Measurements from ENCODE around the gene MAD1L1. TPM values are rescaled to one million over a fixed set of nuclear protein-coding genes. Genes with fewer than 3 reads are reported as not detected.

Gene MAD1L1
- total and polyA plus RNA-seq, 2 of the 4 experiments (the other 2 are of a cell fraction): 29.0 to 40.9 TPM

DNA sequence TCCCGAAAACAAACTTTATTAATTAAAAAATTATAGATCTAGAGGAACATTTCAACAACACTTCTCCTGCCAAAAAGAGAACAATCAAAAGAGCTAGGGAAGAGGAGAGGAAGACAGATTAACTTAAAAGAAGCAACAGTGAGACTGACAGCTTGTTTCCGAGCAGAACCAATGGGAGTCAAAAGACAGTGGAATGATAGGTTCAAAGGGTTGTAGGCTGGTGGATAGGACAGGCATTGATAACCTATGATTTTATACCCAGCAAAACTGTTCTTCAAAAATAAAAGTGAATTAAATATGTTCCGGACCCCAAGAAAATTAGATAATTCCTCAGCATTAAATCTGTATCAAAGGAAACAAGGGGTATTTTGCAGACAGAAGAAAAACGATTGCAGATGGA, 207.6 kb downstream of the MAD1L1 start:
- ChIA-PET POLR2A (ENCODE audit: unreplicated experiment) (no interaction called here), CTCF (no interaction called here)
- BruUV-seq (replicated peaks): no TSS peak
- Histone ChIP-seq H3K4me3 (ENCODE audit: insufficient read depth, low read depth, low read length) (no peak overlapping the region), H2BK5ac (ENCODE audit: low read depth, low read length, poor library complexity, severe bottlenecking) (no peak overlapping the region), H3K9me1 (ENCODE audit: insufficient read depth, low read length) (no peaks in the 10 kb centered on the region; the same call in 1 of the 2 replicates), H2BK20ac (ENCODE audit: low read depth, low read length) (no peak overlapping the region), H4K20me1 (ENCODE audit: insufficient read depth, low read length) (no peaks in the 10 kb centered on the region), H2BK120ac (ENCODE audit: low read depth, low read length) (no peak overlapping the region), H3K56ac (ENCODE audit: extremely low read depth, insufficient read depth, low read length) (no peak overlapping the region), H4K91ac (ENCODE audit: insufficient read depth, low read depth, low read length) (no peak overlapping the region), H3K18ac (ENCODE audit: low read depth, low read length) (no peak overlapping the region), H4K5ac (ENCODE audit: low read depth, low read length) (no peak overlapping the region), H3K9me3 (ENCODE audit: control insufficient read depth, insufficient read depth, low read length) (peaks cover 24% of the 10 kb centered on the region), H2AFZ (replicated peaks; ENCODE audit: low read length, poor library complexity) (no peak overlapping the region), H2AK5ac (ENCODE audit: low read depth, low read length) (no peak overlapping the region), H3K27ac (ENCODE audit: insufficient read depth, low read length) (no peak overlapping the region), H3K36me3 (ENCODE audit: control insufficient read depth, insufficient read depth, low read length) (no peaks in the 10 kb centered on the region), H3K4me2 (ENCODE audit: low read depth, low read length) (no peak overlapping the region), H4K8ac (ENCODE audit: low read depth in 2 of 2, low read length in 2 of 2) (no peak overlapping the region), H3K14ac (replicated peaks; ENCODE audit: low read depth, low read length) (no peak overlapping the region), H3K27me3 (ENCODE audit: control insufficient read depth, insufficient read depth, low read length) (no peaks in the 10 kb centered on the region), H3K9ac (ENCODE audit: low read depth, low read length) (no peak overlapping the region), H3K4ac (ENCODE audit: low read depth, low read length) (no peak overlapping the region), H3K79me1 (ENCODE audit: low read depth in 1 of 2, low read length in 2 of 2) (peaks cover 11 to 19% of the 10 kb centered on the region in 2 experiments; a peak in 3 of 4 replicates), H3K4me1 (ENCODE audit: control insufficient read depth, insufficient read depth, low read length) (peaks cover 3% of the 10 kb centered on the region), H3K23ac (ENCODE audit: low read depth, low read length) (no peak overlapping the region), H2AK9ac (replicated peaks; ENCODE audit: low read depth, low read length, poor library complexity) (no peak overlapping the region), H2BK15ac (ENCODE audit: low read depth, low read length) (no peak overlapping the region)
- TF ChIP-seq SMC3 (IDR thresholded peaks at IDR 0.05; ENCODE audit: low read depth, low read length): no peak
- TF ChIP-seq, protein P1, sequence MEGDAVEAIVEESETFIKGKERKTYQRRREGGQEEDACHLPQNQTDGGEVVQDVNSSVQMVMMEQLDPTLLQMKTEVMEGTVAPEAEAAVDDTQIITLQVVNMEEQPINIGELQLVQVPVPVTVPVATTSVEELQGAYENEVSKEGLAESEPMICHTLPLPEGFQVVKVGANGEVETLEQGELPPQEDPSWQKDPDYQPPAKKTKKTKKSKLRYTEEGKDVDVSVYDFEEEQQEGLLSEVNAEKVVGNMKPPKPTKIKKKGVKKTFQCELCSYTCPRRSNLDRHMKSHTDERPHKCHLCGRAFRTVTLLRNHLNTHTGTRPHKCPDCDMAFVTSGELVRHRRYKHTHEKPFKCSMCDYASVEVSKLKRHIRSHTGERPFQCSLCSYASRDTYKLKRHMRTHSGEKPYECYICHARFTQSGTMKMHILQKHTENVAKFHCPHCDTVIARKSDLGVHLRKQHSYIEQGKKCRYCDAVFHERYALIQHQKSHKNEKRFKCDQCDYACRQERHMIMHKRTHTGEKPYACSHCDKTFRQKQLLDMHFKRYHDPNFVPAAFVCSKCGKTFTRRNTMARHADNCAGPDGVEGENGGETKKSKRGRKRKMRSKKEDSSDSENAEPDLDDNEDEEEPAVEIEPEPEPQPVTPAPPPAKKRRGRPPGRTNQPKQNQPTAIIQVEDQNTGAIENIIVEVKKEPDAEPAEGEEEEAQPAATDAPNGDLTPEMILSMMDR (conservative IDR thresholded peaks at IDR 0.05; ENCODE audit: low read depth, low read length): no peak
- no peak for TF ChIP-seq MAFK (IDR thresholded peaks at IDR 0.05; ENCODE audit: low read depth, low read length)
- no peak for TF ChIP-seq NFE2L2 (IDR thresholded peaks at IDR 0.05; ENCODE audit: low read depth, low read length)
- TF ChIP-seq RCOR1 (IDR thresholded peaks at IDR 0.05; ENCODE audit: insufficient replicate concordance, low read length): no peak
- no peak for TF ChIP-seq MXI1 (IDR thresholded peaks at IDR 0.05; ENCODE audit: borderline replicate concordance, low read depth, low read length)
- no peak for TF ChIP-seq RAD21 (IDR thresholded peaks at IDR 0.05; ENCODE audit: low read length)
- TF ChIP-seq MAZ (IDR thresholded peaks at IDR 0.05; ENCODE audit: borderline replicate concordance, low read depth, low read length): no peak
- TF ChIP-seq CEBPB (IDR thresholded peaks at IDR 0.05; ENCODE audit: low read depth, low read length): no peak
- DNase-seq (no peak), ATAC-seq (ENCODE audit: low read depth) (no peak)
- intact Hi-C loops (cut with micrococcal nuclease) (no loop called here), in situ Hi-C loops (cut with MboI; ENCODE audit: low sequenced_read_pairs) (no loop called here), dilution Hi-C loops (cut with HindIII; ENCODE audit: low sequenced_read_pairs, unreplicated experiment) (no loop called here)
- WGBS, 2 experiments (ENCODE audit: extremely low coverage in 2 of 2, insufficient read length in 1 of 2): no CpG with 5 or more reads among the region's 4 CpGs
